ENCODE results near the gene NCSTN. TPM values are rescaled to one million over a fixed set of nuclear protein-coding genes. Genes with fewer than 3 reads are reported as not detected.

The NCSTN gene
- total and polyA plus RNA-seq, 10 of the 15 experiments (the other 5 are each of a cell fraction or from before 2014, with no cell fraction given): 33.3 to 88.2 (median 60.4) TPM

DNA sequence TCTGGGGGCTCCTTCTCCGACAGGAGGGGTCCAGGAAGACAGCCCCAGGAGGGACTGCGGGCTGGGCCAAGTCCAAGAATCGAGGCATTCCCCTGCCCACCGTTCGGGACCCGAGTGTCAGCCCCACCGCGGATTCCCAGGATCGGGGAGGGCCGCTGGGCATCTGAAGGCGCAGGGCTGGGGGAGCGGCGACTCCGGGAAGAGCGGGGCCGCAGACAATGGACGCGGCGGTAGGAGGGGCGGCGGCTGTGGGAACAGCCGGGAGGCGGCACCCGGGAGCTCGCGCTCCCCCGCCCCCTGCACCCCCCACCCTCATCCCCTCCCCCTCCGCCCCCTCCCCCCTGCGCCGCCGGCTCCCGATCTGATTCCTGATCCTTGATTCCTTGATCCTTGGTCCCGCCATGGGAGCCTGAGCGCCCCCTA is 57.1 kb downstream of the NCSTN start, which contains the start of gene VANGL2:
TSS of gene VANGL2 (plus strand) at position 342 of the 423 bp plus-strand sequence. CDS start 15,274 bp downstream, outside the sequence.
- DNase-seq (ENCODE audit: low read depth, low spot score) (no peak), ATAC-seq (peak; percentile 41), FAIRE-seq (no peak)
- peak within 1 kb of the TSS; percentile 65 for H2AFZ ChIP-seq (ENCODE audit: control insufficient read depth, low read depth, low read length)
- RAD21 ChIA-PET (ENCODE audit: unreplicated experiment): interaction anchor here (0.6 kb wide), 1 partner anchor 299 kb away, joined by 3 read pairs; no protein-coding TSS in a partner anchor
- WGBS (ENCODE audit: insufficient coverage, insufficient replicate concordance, low lambda C conversion rate, missing lambda C conversion rate): 58% methylated on average over 3 of the region's 34 CpGs
- BruUV-seq (replicated peaks): no TSS peak
- H3K9me3 ChIP-seq (replicated peaks; ENCODE audit: control insufficient read depth, insufficient read depth, low read length): no peaks in the 10 kb centered on the region
- POLR2A ChIA-PET: no interaction called here
- 0 out of 2 replicates have a peak within 1 kb of the TSS, but pooled peaks have one; percentile 30 for H3K9ac ChIP-seq (ENCODE audit: control insufficient read depth, insufficient read depth, low read length)
- H3K27me3 ChIP-seq (replicated peaks in 1 of 2; ENCODE audit: control insufficient read depth in 2 of 2, insufficient read depth in 2 of 2, low read length in 1 of 2): peaks cover 0 to 4% of the 10 kb centered on the region in 2 experiments; a peak in 2 of 4 replicates
- no peaks in the 10 kb centered on the region for H3K79me2 ChIP-seq (ENCODE audit: control insufficient read depth, insufficient read depth, low read length)
- no peaks in the 10 kb centered on the region for H4K20me1 ChIP-seq (ENCODE audit: control insufficient read depth, insufficient read depth)
- intact Hi-C loops (cut with micrococcal nuclease; ENCODE audit: unreplicated experiment): no loop called here
- H3K36me3 ChIP-seq (ENCODE audit: control insufficient read depth in 2 of 2, insufficient read depth in 2 of 2, low read length in 1 of 2): no peaks in the 10 kb centered on the region
- no peaks in the 10 kb centered on the region for H3K4me1 ChIP-seq (ENCODE audit: control insufficient read depth, insufficient read depth, low read length)
- H3K27ac ChIP-seq (ENCODE audit: control insufficient read depth, insufficient read depth): no peak within 1 kb of the TSS
- in situ Hi-C loops (cut with MboI): loop anchor here (25.0 kb wide), 1 partner anchor 562 kb away; the partner anchor contains the start of gene ITLN2
- H3K4me3 ChIP-seq: peak within 1 kb of the TSS; percentile 63
- CTCF ChIA-PET: interaction anchor here (1.3 kb wide), 1 partner anchor 24 kb away, joined by 3 read pairs; no protein-coding TSS in a partner anchor
- SMC1A ChIA-PET (ENCODE audit: uncharacterized antibody, unreplicated experiment): no interaction called here
- H3K4me2 ChIP-seq (ENCODE audit: control insufficient read depth, insufficient read depth): peak within 1 kb of the TSS; percentile 68
- TF ChIP-seq, protein P1, sequence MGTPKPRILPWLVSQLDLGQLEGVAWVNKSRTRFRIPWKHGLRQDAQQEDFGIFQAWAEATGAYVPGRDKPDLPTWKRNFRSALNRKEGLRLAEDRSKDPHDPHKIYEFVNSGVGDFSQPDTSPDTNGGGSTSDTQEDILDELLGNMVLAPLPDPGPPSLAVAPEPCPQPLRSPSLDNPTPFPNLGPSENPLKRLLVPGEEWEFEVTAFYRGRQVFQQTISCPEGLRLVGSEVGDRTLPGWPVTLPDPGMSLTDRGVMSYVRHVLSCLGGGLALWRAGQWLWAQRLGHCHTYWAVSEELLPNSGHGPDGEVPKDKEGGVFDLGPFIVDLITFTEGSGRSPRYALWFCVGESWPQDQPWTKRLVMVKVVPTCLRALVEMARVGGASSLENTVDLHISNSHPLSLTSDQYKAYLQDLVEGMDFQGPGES (IDR thresholded peaks at IDR 0.05): no peak
- TF ChIP-seq, protein P2, sequence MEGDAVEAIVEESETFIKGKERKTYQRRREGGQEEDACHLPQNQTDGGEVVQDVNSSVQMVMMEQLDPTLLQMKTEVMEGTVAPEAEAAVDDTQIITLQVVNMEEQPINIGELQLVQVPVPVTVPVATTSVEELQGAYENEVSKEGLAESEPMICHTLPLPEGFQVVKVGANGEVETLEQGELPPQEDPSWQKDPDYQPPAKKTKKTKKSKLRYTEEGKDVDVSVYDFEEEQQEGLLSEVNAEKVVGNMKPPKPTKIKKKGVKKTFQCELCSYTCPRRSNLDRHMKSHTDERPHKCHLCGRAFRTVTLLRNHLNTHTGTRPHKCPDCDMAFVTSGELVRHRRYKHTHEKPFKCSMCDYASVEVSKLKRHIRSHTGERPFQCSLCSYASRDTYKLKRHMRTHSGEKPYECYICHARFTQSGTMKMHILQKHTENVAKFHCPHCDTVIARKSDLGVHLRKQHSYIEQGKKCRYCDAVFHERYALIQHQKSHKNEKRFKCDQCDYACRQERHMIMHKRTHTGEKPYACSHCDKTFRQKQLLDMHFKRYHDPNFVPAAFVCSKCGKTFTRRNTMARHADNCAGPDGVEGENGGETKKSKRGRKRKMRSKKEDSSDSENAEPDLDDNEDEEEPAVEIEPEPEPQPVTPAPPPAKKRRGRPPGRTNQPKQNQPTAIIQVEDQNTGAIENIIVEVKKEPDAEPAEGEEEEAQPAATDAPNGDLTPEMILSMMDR (IDR thresholded peaks at IDR 0.05 in 2 of 3, conservative IDR thresholded peaks at IDR 0.05 in 1 of 3; ENCODE audit: control insufficient read depth in 2 of 3, extremely low read depth in 1 of 3, insufficient read depth in 1 of 3, low read depth in 3 of 3, low read length in 3 of 3): no peak
- no peak for TF ChIP-seq NFIC (IDR thresholded peaks at IDR 0.05; ENCODE audit: low read depth, low read length)
- no peak for TF ChIP-seq LARP7 (IDR thresholded peaks at IDR 0.05)
- no peak for TF ChIP-seq RFX5 (IDR thresholded peaks at IDR 0.05; ENCODE audit: low read depth, low read length)
- TF ChIP-seq NBN (IDR thresholded peaks at IDR 0.05): 0 out of 2 replicates have a peak, but pooled peaks have one; percentile 16
- TF ChIP-seq JUND (IDR thresholded peaks at IDR 0.05; ENCODE audit: low read depth, low read length): peak; percentile 95
- TF ChIP-seq RCOR1 (conservative IDR thresholded peaks at IDR 0.05; ENCODE audit: low read depth, low read length): no peak
- no peak for TF ChIP-seq ZBED1 (IDR thresholded peaks at IDR 0.05; ENCODE audit: borderline replicate concordance)
- no peak for TF ChIP-seq GABPA (IDR thresholded peaks at IDR 0.05; ENCODE audit: low read depth)
- TF ChIP-seq FOS (IDR thresholded peaks at IDR 0.05; ENCODE audit: borderline replicate concordance, extremely low read depth, insufficient read length): no peak
- no peak for TF ChIP-seq E2F8 (IDR thresholded peaks at IDR 0.05; ENCODE audit: low read depth, partially characterized antibody)
- TF ChIP-seq IRF4 (IDR thresholded peaks at IDR 0.05; ENCODE audit: low read depth, low read length): no peak
- TF ChIP-seq RB1 (IDR thresholded peaks at IDR 0.05; ENCODE audit: borderline replicate concordance): no peak
- TF ChIP-seq, protein P3, sequence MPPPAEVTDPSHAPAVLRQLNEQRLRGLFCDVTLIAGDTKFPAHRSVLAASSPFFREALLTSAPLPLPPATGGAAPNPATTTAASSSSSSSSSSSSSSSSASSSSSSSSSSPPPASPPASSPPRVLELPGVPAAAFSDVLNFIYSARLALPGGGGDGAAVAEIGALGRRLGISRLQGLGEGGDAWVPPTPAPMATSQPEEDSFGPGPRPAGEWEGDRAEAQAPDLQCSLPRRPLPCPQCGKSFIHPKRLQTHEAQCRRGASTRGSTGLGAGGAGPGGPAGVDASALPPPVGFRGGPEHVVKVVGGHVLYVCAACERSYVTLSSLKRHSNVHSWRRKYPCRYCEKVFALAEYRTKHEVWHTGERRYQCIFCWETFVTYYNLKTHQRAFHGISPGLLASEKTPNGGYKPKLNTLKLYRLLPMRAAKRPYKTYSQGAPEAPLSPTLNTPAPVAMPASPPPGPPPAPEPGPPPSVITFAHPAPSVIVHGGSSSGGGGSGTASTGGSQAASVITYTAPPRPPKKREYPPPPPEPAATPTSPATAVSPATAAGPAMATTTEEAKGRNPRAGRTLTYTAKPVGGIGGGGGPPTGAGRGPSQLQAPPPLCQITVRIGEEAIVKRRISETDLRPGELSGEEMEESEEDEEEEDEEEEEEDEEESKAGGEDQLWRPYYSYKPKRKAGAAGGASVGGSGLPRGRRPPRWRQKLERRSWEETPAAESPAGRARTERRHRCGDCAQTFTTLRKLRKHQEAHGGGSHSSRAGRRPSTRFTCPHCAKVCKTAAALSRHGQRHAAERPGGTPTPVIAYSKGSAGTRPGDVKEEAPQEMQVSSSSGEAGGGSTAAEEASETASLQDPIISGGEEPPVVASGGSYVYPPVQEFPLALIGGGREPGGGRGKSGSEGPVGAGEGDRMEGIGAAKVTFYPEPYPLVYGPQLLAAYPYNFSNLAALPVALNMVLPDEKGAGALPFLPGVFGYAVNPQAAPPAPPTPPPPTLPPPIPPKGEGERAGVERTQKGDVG (CRISPR knock-in tag; IDR thresholded peaks at IDR 0.05): no peak
- no peak for TF ChIP-seq FOXM1 (IDR thresholded peaks at IDR 0.05; ENCODE audit: low read depth, low read length)
- no peak for TF ChIP-seq ZNF217 (IDR thresholded peaks at IDR 0.05)

All from GM12878 (cell line).